Caki2 (cell line): Measurements from ENCODE around the gene HBG2. TPM values are rescaled to one million over a fixed set of nuclear protein-coding genes. Genes with fewer than 3 reads are reported as not detected.

ENCODE experiments used
- DNase-seq: peaks from one replicate; pipeline ENCODE4 v3.0.0-alpha.2; 2015; ENCODE audit warnings: low read depth
- in situ Hi-C: cut with HindIII; loops from 2 replicates; pipeline ENCODE4 v1.10.0; 2016; ENCODE audit warnings: low sequenced_read_pairs, low pct_unique_long_range_greater_than_20kb, mixed read lengths
- total RNA-seq: library from RNA; depleted of rRNA; stranded (reverse); fragments of >200 nt; shearing (Covaris generic); gene quantifications from 2 replicates; pipeline ENCODE4 v1.2.3, GENCODE V29; 2014; ENCODE audit warnings: low replicate concordance

HBG2 gene
- total RNA-seq, 1 experiment from 2014 or later: not detected

DNA sequence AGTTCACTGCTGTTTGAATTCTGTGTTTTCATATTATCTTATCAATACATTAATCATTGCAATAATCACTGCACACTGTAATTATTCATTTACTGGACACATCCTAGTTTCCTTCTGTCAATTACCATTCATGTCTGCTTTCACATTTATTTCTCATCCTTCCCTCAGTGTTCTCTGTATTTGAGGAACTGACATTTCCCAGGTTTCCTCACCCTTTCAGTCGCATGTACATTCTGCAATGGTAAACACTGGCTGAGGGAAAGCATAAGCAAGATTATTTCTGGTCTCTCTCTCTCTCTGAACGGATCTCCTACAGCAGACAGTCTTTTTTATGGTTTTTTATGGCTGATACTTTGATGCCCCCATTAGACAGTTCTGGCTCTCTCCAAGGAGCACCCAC is 16.1 kb downstream of the HBG2 start:
- no peak for DNase-seq
- in situ Hi-C loops: no loop called here

DNA sequence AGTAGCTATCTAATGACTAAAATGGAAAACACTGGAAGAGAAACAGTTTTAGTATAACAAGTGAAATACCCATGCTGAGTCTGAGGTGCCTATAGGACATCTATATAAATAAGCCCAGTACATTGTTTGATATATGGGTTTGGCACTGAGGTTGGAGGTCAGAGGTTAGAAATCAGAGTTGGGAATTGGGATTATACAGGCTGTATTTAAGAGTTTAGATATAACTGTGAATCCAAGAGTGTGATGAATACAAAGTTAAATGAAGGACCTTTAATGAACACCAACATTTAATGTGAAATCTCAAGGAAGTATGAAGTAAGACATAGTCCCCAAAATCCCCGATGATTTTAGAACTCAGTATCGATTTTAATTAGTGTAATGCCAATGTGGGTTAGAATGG is 17.2 kb downstream of the HBG2 start:
- in situ Hi-C loops: no loop called here
- DNase-seq: no peak

DNA sequence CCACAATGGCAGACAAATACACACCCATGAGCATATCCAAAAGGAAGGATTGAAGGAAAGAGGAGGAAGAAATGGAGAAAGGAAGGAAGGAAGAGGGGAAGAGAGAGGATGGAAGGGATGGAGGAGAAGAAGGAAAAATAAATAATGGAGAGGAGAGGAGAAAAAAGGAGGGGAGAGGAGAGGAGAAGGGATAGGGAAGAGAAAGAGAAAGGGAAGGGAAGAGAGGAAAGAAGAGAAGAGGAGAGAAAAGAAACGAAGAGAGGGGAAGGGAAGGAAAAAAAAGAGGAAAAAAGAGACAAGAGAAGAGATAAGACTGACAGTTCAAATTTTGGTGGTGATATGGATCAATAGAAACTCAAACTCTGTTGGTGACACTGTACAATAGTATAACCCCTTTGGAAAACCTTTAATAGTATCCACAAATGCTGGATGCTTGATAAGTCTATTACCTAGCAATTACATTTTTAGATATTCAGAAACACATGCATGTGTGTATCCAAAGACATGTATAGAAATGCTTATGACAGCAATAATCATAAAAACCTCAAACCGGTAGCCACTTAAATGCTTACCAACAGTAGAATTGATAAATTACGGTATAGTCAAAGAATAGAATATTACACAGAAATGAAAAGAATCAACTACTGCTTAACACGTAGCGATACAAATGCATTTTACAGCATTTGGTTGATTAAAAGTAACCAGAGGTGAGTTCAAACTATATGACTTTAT is 19.1 kb downstream of the HBG2 start:
- in situ Hi-C loops: no loop called here
- DNase-seq: no peak

DNA sequence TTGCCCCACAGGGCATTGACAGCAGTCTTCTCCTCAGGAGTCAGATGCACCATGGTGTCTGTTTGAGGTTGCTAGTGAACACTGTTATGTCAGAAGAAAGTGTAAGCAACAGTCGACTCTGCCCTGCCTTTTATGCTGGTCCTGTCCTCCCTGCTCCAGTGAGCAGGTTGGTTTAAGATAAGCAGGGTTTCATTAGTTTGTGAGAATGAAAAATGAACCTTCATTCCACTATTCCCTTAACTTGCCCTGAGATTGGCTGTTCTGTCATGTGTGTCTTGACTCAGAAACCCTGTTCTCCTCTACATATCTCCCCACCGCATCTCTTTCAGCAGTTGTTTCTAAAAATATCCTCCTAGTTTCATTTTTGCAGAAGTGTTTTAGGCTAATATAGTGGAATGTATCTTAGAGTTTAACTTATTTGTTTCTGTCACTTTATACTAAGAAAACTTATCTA is 20.2 kb downstream of the HBG2 start, which contains the start of gene HBD:
TSS of gene HBD (minus strand) at position 103 of the 454 bp plus-strand sequence. CDS start at position 53, 50 bp downstream.
- no peak for DNase-seq

DNA sequence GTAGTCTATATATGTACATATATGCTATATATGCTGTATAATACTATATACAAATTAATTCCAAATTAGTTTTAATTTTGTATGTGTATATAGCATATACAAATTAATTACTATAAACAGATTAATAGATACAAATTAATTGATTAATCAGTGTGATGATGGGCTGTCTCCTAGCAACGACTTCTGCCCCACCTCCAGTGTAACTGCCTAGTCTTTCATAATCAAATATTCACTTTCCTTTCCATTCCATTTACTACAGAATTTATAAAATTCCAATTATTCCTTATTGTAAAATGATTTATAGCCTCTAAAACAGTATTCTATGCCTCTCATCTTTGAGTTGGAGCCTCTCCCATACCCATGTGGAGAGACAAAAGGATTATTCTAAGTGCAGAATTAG is 21.3 kb downstream of the HBG2 start:
- DNase-seq: no peak
- in situ Hi-C loops: no loop called here

More for the DNA sequence above, 20.2 kb downstream of the HBG2 start, which contains the start of gene HBD:
- in situ Hi-C loops: no loop called here

DNA sequence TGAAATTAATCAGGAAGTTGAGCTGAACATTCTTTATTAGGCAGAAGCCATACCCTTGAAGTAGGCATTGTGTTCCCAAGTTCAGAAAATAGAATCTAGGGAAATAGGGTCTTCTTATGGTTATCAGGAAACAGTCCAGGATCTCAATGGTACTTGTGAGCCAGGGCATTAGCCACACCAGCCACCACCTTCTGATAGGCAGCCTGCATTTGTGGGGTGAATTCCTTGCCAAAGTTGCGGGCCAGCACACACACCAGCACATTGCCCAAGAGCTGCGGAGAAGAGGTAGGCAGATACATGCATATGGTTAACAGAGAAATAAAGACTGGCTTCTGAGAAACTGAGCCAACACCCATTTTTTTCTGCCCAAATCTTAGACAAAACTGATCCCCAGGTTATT is 21.8 kb downstream of the HBG2 start:
- DNase-seq: no peak
- in situ Hi-C loops: no loop called here

DNA sequence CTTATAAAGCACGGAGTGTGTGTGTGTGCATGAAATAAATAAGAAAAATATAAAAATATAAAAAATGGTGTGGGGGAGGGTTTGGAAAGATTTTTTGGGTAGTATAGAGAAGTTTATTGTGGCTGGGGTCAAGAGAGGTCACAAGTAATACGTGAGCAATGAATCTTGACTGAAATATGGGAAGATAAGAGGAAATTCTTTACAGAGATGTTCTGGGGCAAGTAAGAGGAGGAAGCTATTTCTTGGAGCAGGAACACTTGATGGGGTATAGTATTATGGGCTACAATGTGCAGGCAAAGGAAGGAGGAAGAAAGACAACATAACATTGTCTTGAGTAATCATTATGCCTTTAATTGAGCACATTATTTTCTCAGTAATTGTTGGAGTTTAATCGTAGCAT is 22.4 kb downstream of the HBG2 start:
- DNase-seq: no peak
- in situ Hi-C loops: no loop called here

DNA sequence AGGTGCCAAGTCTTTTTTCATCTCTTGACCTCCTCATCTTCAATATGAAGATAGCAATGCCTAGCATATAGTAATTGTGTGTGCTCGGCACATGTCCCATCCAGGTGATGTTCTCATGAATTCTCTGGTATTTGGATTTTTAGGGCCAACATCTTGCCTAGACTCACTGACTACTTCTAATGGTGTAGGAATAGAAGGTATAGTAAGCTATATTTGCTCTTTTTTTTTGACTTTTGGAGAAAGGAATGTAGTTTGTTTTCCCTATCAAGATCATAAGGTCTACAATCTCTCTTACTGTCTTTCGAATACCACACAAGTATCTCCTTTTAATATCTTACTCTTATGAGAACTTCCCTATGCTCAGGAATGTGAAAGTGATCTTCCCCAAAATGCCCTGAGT is 23.5 kb downstream of the HBG2 start:
- in situ Hi-C loops: no loop called here

DNA sequence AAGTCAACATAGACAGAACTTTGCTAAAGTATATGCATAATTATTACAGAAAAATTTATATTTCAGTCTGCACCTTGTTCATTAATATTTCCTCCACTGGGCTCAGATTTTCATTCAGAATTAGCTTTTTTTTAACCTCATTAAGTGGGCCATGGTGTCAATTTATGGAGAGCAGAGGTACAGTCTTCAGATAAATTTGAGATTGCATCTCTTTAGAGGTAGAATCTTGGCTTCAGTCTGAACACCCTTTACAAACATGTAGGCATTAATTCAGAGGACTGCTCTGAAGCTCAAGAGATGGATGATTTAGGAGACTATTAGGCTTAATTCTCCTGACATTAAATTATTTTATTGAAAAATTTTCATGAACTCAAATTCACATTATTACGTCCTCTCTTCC is 24.3 kb downstream of the HBG2 start:
- in situ Hi-C loops: no loop called here
- DNase-seq: no peak

More for the DNA sequence above, 23.5 kb downstream of the HBG2 start:
- DNase-seq: no peak

DNA sequence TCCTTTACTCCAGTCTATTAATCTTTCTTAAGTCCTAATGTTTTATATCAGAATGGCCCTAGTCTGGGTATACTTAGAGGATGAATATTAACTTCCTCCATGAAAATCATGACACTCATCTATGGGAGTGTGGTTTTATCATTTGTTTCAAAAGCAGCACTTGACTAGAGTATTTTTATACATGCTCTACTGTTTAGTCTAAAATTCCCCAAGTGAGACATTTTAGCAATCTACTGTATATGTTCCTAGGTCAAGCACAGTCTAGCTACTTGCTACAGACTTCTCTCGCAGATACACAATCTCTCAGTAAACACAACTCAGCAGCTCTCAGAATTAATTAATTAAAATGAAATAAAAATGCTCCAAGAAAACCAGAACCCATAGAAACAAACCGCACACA is 24.8 kb downstream of the HBG2 start:
- in situ Hi-C loops: no loop called here

DNA sequence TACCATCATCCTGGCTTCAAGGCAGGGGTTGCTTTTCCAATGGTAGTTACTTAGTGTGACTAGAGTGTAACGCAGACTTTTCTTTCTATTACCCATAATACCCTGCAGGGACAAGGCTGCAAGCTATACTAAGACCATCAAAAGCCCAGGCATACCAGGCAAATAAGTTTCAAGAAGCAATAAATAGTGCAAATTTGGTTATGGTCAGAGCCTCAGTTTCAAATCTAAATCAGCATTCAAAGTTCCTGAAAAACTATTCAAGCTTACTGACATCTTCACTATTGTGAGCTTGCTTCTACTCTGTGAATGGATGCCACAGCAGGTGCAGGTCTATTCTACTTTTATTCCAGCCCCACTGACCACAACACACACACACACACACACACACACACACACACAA is 25.2 kb downstream of the HBG2 start:
- in situ Hi-C loops: no loop called here
- no peak for DNase-seq

More for the DNA sequence above, 24.8 kb downstream of the HBG2 start:
- no peak for DNase-seq

DNA sequence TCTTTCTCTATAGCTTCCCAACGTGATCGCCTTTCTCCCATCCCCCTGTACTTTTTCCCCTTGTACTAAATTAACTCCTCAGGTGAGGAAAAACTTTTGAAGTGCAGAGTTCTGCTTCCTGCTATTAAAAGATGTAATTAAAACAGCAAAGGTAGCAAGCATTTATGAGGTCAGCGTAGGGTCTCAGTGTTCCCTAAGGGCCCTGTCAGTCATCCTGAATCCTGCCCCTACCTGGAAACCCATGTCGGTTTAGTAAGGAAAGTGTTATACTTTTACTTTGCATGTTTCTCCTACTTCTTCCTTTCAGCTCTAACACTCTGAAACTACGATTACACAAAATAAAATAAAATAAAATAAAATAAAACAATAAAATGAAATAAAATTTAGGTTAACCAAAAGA is 26.5 kb downstream of the HBG2 start:
- in situ Hi-C loops: no loop called here

DNA sequence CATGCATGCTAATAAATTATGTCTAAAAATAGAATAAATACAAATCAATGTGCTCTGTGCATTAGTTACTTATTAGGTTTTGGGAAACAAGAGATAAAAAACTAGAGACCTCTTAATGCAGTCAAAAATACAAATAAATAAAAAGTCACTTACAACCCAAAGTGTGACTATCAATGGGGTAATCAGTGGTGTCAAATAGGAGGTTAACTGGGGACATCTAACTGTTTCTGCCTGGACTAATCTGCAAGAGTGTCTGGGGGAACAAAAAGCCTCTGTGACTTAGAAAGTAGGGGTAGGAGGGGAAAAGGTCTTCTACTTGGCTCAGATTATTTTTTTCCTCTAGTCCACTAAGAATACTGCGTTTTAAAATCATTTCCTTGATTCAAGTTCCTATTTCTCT is 26.9 kb downstream of the HBG2 start:
- in situ Hi-C loops: no loop called here
- DNase-seq: no peak

More for the DNA sequence above, 26.5 kb downstream of the HBG2 start:
- no peak for DNase-seq

DNA sequence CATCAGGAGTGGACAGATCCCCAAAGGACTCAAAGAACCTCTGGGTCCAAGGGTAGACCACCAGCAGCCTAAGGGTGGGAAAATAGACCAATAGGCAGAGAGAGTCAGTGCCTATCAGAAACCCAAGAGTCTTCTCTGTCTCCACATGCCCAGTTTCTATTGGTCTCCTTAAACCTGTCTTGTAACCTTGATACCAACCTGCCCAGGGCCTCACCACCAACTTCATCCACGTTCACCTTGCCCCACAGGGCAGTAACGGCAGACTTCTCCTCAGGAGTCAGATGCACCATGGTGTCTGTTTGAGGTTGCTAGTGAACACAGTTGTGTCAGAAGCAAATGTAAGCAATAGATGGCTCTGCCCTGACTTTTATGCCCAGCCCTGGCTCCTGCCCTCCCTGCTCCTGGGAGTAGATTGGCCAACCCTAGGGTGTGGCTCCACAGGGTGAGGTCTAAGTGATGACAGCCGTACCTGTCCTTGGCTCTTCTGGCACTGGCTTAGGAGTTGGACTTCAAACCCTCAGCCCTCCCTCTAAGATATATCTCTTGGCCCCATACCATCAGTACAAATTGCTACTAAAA is 27.8 kb downstream of the HBG2 start, which contains the start of gene HBB:
TSS of gene HBB (minus strand) at position 340 of the 579 bp plus-strand sequence. CDS start at position 290, 50 bp downstream.
- DNase-seq: no peak
- in situ Hi-C loops: no loop called here

DNA sequence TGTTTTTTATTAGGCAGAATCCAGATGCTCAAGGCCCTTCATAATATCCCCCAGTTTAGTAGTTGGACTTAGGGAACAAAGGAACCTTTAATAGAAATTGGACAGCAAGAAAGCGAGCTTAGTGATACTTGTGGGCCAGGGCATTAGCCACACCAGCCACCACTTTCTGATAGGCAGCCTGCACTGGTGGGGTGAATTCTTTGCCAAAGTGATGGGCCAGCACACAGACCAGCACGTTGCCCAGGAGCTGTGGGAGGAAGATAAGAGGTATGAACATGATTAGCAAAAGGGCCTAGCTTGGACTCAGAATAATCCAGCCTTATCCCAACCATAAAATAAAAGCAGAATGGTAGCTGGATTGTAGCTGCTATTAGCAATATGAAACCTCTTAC is 29.1 kb downstream of the HBG2 start:
- no peak for DNase-seq
- in situ Hi-C loops: no loop called here

DNA sequence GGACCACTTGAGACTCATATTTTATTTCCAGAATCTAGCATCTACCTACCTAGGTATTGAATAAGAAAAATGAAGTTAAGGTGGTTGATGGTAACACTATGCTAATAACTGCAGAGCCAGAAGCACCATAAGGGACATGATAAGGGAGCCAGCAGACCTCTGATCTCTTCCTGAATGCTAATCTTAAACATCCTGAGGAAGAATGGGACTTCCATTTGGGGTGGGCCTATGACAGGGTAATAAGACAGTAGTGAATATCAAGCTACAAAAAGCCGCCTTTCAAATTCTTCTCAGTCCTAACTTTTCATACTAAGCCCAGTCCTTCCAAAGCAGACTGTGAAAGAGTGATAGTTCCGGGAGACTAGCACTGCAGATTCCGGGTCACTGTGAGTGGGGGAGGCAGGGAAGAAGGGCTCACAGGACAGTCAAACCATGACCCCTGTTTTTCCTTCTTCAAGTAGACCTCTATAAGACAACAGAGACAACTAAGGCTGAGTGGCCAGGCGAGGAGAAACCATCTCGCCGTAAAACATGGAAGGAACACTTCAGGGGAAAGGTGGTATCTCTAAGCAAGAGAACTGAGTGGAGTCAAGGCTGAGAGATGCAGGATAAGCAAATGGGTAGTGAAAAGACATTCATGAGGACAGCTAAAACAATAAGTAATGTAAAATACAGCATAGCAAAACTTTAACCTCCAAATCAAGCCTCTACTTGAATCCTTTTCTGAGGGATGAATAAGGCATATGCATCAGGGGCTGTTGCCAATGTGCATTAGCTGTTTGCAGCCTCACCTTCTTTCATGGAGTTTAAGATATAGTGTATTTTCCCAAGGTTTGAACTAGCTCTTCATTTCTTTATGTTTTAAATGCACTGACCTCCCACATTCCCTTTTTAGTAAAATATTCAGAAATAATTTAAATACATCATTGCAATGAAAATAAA is 29.8 kb downstream of the HBG2 start:
- no peak for DNase-seq
- in situ Hi-C loops: no loop called here

DNA sequence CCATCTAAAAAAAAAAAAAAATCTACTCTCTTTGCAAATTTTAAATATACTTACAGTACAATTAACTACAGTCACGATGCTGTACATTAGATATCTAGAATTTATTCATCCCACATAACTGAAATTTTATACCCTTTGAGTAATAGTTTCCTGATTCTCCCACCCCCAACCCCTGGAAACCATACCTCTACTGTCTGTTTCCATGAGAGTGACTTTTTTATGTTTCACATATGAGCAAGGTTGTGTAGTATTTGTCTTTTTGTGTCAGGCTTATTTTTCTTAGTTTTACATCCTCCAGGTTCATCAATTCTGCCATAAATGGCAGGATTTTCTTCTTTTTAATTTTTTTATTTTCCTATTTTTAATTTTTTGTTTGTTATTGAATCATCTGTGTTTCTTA is 30.9 kb downstream of the HBG2 start:
- in situ Hi-C loops: no loop called here
- DNase-seq: no peak

DNA sequence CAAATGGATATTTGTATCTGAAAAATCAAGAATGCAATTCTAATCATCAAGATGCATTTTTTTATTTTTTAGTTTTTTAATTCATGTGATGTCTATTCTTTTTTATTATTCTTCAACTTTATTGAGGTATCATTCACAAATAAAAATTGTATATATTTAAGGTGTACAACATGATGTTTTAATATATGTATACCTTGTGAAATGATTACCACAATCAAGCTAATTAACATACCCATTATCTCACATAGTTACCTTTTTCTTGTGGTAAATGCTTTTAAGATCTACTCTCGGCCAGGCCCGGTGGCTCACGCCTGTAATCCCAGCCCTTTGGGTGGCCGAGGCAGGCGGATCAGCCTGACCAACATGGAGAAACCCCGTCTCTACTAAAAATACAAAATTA is 31.4 kb downstream of the HBG2 start:
- no peak for DNase-seq
- in situ Hi-C loops: no loop called here

DNA sequence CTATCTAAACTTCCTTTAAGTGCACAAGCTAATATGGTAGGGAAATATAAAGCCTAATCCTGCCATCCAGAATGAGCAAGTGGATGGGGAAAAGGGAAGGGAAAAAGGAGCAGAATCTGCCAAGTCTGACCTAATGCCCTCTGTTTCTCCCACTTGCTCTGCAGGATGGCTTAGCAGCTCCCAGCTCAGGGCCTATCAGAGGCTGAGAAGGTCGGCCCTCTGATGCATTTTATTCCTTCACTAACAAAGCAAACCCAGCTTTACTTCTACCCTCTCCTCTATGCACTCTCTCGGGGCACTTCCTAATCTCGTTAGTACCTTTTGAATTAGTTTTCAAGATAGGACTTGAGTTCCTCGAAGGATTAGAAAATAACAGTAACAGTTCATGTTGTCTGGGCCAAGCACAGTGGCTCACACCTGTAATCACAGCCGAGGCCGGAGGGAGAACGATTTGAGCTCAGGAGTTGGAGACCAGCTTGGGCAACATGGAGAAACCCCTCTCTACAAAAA is 44.1 kb downstream of the HBG2 start:
- DNase-seq: no peak
- in situ Hi-C loops: no loop called here
